KBM-7 (cell line): ENCODE results near the gene FRMD4A.
"Not testable (repeated sequence)": the region's sequence is repeated elsewhere in the genome, so short reads cannot be mapped to it uniquely, and the experiment has no call there.

Source experiments
- DNase-seq: peaks from one replicate; pipeline ENCODE4 v3.0.0-alpha.2; 2015
- in situ Hi-C: fragments of 300-500 bp; cut with MboI; formaldehyde crosslinking; loops from 2 replicates; pipeline ENCODE4 v1.14.3; 2020; ENCODE audit warnings: low sequenced_read_pairs, low pct_unique_long_range_greater_than_20kb, mixed read lengths

The FRMD4A gene

GRCh38 chr10:13917791-13918190 is 412.9 kb downstream of the FRMD4A start:
- in situ Hi-C loops, result no loop called here
- no peak for DNase-seq

- in situ Hi-C loops, result no loop called here
- no peak for DNase-seq
Observed at GRCh38 chr10:13916384-13916947, 414.3 kb downstream of the FRMD4A start.

- in situ Hi-C loops, result no loop called here
- DNase-seq, result no peak
Observed at GRCh38 chr10:13915710-13916109, 415.0 kb downstream of the FRMD4A start.

GRCh38 chr10:13913897-13914296 is 416.8 kb downstream of the FRMD4A start:
- in situ Hi-C loops, result no loop called here

DNA sequence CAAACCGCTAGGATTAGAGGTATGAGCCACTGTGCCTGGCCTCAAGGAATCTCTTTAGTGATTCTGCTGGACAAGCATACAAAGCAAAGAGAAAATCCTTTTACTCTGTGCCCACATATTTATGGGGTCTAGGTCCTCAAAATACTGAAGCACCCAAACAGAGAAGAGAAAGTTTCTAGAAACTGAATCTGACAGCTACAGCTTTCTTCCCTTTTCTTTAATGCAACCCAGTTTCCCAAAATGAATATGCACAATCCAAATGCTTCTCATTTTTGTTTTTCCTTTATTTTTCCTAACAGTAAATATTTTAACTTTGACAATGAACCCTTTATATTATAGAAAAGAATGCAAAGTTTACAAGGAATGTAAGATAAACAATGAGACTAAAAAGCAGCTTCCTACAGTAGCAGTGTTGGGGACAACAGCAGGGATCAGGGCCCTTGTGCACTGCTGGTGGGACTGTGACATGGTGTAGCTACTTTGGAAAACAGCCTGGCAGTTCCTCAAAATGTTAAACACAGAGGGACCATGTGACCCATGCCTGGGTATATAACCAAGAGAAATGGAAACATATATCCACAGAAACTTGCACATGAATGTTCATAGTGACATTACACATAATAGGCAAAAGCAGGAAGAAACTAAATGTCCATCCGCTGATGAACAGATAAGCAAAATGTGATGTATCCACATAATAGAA is 418.8 kb downstream of the FRMD4A start:
- in situ Hi-C loops, result no loop called here
- no peak for DNase-seq

More at GRCh38 chr10:13913897-13914296, 416.8 kb downstream of the FRMD4A start:
- DNase-seq, result no peak

DNA sequence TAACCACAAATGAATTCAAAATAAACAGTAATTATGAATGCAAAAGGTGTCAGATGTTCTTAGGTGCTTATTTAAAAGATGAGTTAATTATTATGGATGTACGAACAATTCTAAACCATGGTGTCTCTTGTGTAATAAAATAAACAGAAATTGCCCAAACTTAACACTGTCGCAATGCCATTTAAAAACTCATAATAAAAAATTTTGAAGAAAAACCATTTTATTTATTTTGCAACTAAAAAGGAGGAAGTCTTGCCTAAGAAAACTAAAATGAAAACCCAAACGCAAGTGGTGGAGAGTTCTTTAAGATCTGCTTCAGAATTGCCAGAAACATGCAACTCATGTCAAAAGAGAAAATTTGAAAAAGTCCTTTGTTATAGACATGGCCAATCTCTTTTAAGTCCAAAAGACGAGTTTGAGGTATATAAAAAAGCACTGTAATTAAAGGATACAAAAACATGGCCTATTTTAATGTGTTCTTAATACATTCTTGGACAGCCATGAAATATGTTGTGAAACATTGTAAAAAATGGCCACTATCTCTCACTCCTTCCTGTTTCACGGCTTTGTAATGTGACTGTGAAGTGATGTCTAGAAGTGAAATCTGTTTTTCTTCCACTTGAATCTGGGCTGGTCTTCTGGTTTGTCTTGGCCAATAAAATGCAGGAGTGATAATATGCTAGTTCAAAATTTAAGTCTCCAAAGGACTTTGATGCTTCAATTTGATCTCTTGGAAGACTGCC is 421.0 kb downstream of the FRMD4A start:
- no peak for DNase-seq
- in situ Hi-C loops, result no loop called here

- DNase-seq, result no peak
- in situ Hi-C loops, result no loop called here
Observed at GRCh38 chr10:13908475-13908874, 422.2 kb downstream of the FRMD4A start.

DNA sequence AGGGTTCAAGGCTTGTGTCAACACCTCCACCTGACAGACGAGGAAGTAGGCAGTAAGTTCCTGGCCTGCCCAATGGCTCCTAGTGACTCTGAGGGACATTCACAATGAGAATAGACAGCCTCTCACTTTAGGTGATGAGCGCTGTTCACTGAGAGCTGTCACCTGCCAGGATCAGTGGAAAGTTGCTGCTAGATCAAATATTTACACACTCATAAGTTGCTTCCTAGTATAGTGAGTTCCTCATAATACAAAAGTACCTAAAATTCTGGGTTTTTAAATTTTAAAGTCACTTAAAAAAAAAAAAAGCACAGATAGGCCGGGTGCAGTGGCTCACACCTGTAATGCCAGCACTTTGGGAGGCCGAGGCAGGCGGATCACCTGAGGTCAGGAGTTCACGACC is 423.2 kb downstream of the FRMD4A start:
- no peak for DNase-seq
- in situ Hi-C loops, result no loop called here

DNA sequence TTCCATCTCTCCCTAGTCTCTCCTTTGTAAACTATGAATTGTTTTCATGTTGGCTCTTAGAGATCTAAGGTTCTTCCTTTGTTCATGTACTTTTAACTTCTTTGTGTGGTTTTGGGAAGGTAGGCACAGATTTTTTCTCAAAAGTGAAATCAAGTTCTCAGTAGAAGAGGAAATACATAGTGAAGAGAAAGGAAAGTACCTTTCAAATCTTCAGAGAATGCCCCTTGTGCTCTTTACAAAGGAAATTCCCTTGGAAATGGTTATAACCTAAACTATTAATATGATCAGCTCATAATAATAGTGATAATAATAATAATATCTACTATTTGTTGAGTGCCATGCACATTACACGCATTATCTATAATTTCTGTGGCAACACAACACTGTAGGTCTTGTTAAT is 425.4 kb downstream of the FRMD4A start:
- in situ Hi-C loops, result no loop called here
- no peak for DNase-seq

DNA sequence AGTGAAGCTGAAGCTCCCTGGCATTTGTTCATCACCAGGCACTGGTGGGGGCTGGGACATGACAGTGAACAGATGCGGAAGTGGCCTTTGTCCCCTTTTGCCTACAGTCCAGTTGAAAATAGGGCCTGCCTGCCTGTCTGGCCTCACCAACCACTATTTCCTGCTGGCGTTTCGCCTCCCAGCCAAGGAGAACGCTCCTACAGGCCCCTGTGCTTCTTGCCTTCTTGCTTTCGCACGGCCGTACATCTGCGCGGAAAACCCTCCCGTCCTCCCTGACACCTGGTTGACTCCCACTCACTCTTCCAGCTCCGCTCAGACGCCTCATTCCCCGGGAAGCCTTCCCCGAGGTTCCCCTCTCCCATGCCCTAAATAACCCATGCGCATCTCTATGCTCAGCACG is 426.7 kb downstream of the FRMD4A start:
- DNase-seq, result no peak
- in situ Hi-C loops, result no loop called here

GRCh38 chr10:13902868-13903587 is 427.7 kb downstream of the FRMD4A start:
- in situ Hi-C loops, result no loop called here

DNA sequence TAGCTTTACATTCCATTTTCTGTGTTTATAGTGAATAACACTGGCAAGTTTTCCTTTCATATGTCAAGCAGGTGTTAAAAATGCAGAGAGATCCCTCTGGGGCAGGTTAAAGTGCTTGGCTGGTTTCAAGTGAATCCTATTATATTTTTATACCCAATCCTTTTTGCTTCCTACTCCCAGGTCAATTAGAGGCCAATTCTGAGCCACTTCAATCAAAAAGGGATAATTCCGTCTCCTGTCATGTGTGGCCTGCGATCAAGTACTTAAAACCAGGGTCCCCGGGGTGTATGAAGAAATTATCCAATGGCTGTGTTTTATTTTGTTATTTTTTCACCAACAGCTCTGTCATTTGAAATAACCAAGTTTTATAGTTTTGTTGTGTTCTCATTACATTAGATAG is 430.8 kb downstream of the FRMD4A start:
- no peak for DNase-seq

More at GRCh38 chr10:13902868-13903587, 427.7 kb downstream of the FRMD4A start:
- no peak for DNase-seq

DNA sequence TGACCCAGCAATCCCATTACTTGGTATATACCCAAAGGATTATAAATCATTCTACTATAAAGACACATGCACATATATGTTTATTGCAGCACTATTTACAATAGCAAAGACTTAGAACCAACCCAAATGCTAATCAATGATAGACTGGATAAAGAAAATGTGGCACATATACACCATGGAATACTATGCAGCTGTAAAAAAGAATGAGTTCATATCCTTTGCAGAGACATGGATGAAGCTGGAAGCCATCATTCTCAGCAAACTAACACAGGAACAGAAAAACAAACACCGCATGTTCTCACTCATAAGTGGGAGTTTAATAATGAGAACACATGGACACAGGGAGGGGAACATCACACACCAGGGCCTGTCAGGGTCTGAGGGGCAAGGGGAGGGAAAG is 434.6 kb downstream of the FRMD4A start:
- in situ Hi-C loops, DNase-seq: not testable (repeated sequence)

More for the DNA sequence above, 430.8 kb downstream of the FRMD4A start:
- in situ Hi-C loops, result no loop called here

DNA sequence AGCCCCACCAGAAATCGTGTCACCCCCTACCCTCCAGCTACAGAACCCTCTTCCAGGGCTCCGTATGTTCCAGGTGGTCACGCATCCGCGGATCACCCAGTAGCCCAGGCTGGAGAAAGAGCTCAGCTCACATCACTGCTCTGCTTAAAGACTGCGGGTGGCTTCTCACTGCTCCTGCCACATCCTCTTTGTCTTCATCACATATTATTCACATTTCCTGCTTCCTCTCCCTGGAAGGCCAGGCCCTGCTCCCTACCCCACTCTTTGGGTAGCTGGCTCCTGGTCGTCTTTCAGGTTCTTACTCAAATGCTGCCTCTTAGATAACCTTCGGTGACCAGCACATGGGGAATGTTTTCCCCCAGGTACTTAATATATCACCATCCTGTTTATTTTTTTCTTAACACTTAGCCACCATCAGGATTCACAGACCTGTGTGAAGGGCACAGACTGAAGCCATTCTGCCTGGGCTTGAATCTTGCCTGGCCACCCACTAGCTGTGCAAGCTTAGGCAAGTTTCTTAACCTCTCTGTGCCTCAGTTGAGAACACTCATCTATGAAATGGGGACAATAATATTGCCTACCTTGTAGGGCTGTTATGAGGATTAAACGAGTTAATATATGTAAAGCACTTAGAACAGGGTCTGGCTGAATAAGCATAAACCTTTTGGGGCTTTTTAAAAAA is 436.2 kb downstream of the FRMD4A start:
- in situ Hi-C loops, result no loop called here
- no peak for DNase-seq

GRCh38 chr10:13893926-13894325 is 436.8 kb downstream of the FRMD4A start:
- in situ Hi-C loops, result no loop called here
- DNase-seq, result no peak

DNA sequence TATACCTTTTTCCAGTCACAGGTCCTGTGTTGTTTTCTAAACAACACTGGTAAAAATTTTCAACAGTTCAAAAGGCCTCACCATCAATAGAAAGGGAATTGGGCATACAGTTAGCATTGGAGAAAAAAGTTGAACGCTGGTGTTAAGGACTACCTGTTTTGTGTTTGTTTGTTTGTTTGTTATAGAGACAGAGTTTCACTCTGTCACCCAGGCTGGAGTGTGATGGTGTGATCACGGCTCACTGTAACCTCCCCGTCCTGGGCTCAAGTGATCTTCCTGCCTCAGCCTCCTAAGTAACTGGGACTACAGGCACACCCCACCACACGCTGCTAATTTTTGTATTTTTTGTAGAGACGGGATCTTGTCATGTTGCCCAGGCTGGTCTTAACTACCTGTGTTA is 437.9 kb downstream of the FRMD4A start:
- in situ Hi-C loops, result no loop called here

DNA sequence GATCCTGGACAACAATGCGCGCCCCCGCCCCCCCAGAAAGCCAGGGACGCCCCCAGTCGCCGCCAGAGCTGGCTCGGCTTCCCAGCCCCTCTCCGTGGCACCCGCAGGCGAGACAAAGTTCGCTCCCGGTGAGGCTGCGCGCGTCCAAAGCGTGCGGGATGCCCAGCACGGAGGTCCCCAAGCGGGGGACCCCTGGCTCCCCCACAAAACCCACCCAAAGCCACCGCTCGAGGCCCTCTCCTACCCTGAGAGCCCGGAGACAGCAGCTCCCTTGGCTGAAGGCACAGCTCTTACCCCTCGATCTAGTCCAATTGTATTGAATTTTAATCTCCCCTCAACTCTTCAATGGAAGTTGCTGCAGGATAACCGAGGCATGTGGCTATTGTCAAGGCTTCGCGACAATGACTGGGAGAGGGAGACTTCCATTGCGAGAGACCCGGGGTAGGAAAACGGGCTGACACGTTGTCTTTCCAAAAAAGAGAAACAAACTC is 438.7 kb downstream of the FRMD4A start:
- DNase-seq, result no peak
- in situ Hi-C loops, result no loop called here

More for the DNA sequence above, 437.9 kb downstream of the FRMD4A start:
- DNase-seq, result no peak

GRCh38 chr10:13891128-13892000 is 439.4 kb downstream of the FRMD4A start:
- in situ Hi-C loops, result no loop called here
- no peak for DNase-seq
